ENCODE results near the gene BMP4. TPM values are rescaled to one million over a fixed set of nuclear protein-coding genes. Genes with fewer than 3 reads are reported as not detected.

Gene BMP4
- total RNA-seq, 3 donors from 2014 or later: 17.0 to 51.8 (median 17.7) TPM

DNA sequence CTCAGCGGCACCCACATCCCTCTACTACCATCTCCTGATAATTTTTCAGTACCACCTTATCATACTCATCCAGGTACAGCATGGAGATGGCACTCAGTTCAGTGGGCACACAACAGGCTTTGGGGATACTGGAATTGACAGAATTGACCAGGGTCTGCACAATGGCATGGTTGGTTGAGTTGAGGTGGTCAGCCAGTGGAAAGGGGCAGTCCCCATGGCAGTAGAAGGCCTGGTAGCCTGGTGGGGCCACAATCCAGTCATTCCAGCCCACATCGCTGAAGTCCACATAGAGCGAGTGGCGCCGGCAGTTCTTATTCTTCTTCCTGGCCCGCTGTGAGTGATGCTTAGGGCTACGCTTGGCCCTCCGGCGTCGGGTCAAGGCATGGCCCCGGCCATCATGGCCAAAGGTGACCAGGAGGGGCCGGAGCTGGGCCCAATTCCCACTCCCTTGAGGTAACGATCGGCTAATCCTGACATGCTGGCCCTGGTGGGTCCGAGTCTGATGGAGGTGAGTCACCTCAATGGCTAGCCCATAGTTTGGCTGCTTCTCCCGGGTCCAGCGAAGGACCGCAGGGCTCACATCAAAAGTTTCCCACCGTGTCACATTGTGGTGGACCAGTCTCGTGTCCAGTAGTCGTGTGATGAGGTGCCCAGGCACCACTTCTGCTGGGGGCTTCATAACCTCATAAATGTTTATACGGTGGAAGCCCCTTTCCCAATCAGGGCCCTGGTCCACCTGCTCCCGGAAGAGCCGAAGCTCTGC is 6.4 kb downstream of the BMP4 start:
- no peaks in the 10 kb centered on the region for H3K4me1 ChIP-seq
- intact Hi-C loops (cut with DNase I; ENCODE audit: low total_unique reads): no loop called here
- no peak for DNase-seq (ENCODE audit: low spot score in 2 of 2)
- TF ChIP-seq CTCF (IDR thresholded peaks at IDR 0.05) (no peak), POLR2AphosphoS5 (IDR thresholded peaks at IDR 0.05) (no peak), POLR2A (IDR thresholded peaks at IDR 0.05) (no peak)
- no peaks in the 10 kb centered on the region for H3K9me3 ChIP-seq
- H3K36me3 ChIP-seq: no peaks in the 10 kb centered on the region
- H3K27me3 ChIP-seq: peaks cover 0 to 9% of the 10 kb centered on the region in 2 donors
- H3K4me3 ChIP-seq: no peak overlapping the region
- H3K27ac ChIP-seq: no peak overlapping the region

DNA sequence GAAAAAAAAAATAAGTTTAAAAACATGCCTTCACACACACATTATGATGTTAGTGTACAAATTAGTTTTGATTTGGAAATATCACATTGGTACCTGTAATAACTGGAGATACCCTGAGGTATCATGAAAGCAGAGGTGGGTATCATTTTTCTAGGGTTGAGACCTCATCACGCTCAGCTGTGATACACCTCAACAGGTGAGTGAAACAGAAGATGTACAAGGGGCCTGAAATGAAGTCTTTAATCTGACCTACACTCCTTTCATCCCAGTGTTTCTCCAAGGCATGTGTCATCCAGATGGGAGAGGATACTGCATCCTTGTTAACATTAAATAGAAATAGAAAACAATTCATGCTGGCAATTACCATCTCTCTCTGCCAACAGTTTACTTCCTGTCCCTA is 7.4 kb downstream of the BMP4 start:
- DNase-seq (ENCODE audit: low spot score in 2 of 2): no peak
- H3K9me3 ChIP-seq: no peaks in the 10 kb centered on the region
- H3K27ac ChIP-seq: no peak overlapping the region
- no peaks in the 10 kb centered on the region for H3K4me1 ChIP-seq
- TF ChIP-seq POLR2A (IDR thresholded peaks at IDR 0.05) (no peak), POLR2AphosphoS5 (IDR thresholded peaks at IDR 0.05) (no peak), CTCF (IDR thresholded peaks at IDR 0.05) (no peak)
- H3K4me3 ChIP-seq: no peak overlapping the region
- H3K27me3 ChIP-seq: peaks cover 0 to 3% of the 10 kb centered on the region in 2 donors
- intact Hi-C loops (cut with DNase I; ENCODE audit: low total_unique reads): no loop called here
- H3K36me3 ChIP-seq: no peaks in the 10 kb centered on the region

- peaks cover 0 to 3% of the 10 kb centered on the region in 2 donors for H3K27me3 ChIP-seq
- intact Hi-C loops (cut with DNase I; ENCODE audit: low total_unique reads): no loop called here
- DNase-seq (ENCODE audit: low spot score in 2 of 2): no peak
Observed at GRCh38 chr14:53948205-53948884, 8.3 kb downstream of the BMP4 start.

DNA sequence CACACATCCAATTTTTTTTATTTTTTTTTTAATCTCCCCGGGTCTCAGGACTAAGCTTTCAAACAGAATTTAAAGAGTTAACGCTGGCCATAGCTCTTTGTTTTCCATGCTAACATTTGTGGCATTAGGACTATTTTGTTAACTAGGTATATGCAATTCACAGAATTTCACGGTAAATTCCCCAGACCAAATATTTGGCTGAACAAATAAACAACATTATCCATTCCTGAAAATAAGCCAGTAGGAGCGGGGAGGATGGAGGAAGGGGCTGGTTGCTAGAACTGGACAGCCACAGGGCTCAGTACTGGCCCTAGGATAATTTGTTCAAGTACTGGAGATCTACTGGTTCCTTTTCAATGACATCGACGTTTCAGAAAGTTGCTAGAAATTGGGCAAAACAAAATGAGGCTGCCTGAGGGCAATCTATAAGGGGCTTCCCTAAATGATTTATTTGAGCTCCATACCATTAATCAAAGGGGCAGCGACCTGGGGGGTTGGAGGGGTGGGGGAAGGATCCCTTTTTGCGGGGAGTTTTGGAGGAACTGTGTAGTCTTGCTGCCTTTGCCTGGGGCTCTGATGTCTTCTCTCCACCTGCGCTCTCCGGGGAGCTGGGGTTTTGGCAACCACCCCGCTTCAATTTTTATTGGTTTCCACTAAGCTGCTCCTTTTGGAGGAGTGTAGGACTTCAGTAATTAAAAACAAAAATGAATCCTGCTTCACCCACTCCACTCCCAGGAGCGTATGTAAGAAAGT is 9.0 kb downstream of the BMP4 start:
- Histone ChIP-seq H3K4me1 (no peaks in the 10 kb centered on the region), H3K27me3 (peaks cover 0 to 3% of the 10 kb centered on the region in 2 donors), H3K36me3 (no peaks in the 10 kb centered on the region), H3K4me3 (peak overlapping the region in 1 of 3 donors; percentile 50), H3K27ac (peak overlapping the region in 1 of 2 donors; percentile 32), H3K9me3 (no peaks in the 10 kb centered on the region)
- DNase-seq (ENCODE audit: low spot score in 2 of 2): no peak
- TF ChIP-seq POLR2A (IDR thresholded peaks at IDR 0.05): no peak
- TF ChIP-seq POLR2AphosphoS5 (IDR thresholded peaks at IDR 0.05): no peak
- no peak for TF ChIP-seq CTCF (IDR thresholded peaks at IDR 0.05)
- intact Hi-C loops (cut with DNase I; ENCODE audit: low total_unique reads): no loop called here

More at GRCh38 chr14:53948205-53948884, 8.3 kb downstream of the BMP4 start:
- no peaks in the 10 kb centered on the region for H3K36me3 ChIP-seq
- H3K4me3 ChIP-seq: no peak overlapping the region
- TF ChIP-seq CTCF (IDR thresholded peaks at IDR 0.05) (no peak), POLR2AphosphoS5 (IDR thresholded peaks at IDR 0.05) (no peak), POLR2A (IDR thresholded peaks at IDR 0.05) (no peak)
- no peak overlapping the region for H3K27ac ChIP-seq
- no peaks in the 10 kb centered on the region for H3K4me1 ChIP-seq
- H3K9me3 ChIP-seq: no peaks in the 10 kb centered on the region

Data from breast epithelium (tissue), 4 donors.